ENCODE results near the gene AFF3. TPM values are rescaled to one million over a fixed set of nuclear protein-coding genes. Genes with fewer than 3 reads are reported as not detected.
"Not testable (repeated sequence)": the region's sequence is repeated elsewhere in the genome, so short reads cannot be mapped to it uniquely, and the experiment has no call there.

AFF3 gene
- total RNA-seq, 1 experiment from 2014 or later: not detected

DNA sequence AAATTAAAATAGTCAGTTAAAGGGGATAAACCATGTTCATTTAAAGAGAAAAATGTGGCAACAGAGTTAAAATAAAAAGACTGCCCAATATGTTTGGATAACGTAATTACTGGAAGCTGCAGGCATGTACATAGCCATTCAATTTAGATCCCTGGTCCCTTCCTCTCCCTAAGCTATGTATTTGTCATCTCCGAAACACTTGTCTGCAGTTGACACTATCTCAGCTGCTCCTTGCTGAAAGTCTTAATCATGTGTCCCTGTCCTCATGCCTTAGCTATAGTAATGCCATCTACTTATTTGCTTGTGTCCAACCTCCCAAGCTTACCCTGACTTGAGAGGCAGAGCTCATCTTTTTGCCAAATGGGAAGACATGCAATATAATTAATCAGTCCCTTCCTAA lies 478.7 kb downstream of the AFF3 start:
- Histone ChIP-seq H3K36me3 (ENCODE audit: insufficient read depth, low read length, poor library complexity, severe bottlenecking) (no peaks in the 10 kb centered on the region), H3K9me3 (ENCODE audit: low read depth, low read length, poor library complexity, severe bottlenecking) (no peaks in the 10 kb centered on the region), H3K4me3 (ENCODE audit: low read depth, low read length, poor library complexity, severe bottlenecking) (no peak overlapping the region), H3K27me3 (replicated peaks; ENCODE audit: insufficient read depth, low read depth, low read length, poor library complexity) (no peaks in the 10 kb centered on the region), H3K4me1 (ENCODE audit: insufficient read depth, low read length, poor library complexity, severe bottlenecking) (no peaks in the 10 kb centered on the region), H3K27ac (ENCODE audit: low read depth, low read length, poor library complexity, severe bottlenecking) (no peak overlapping the region)
- POLR2A ChIA-PET (ENCODE audit: low non-redundant PET): no interaction called here
- BruUV-seq (replicated peaks): no TSS peak
- TF ChIP-seq, protein P1, sequence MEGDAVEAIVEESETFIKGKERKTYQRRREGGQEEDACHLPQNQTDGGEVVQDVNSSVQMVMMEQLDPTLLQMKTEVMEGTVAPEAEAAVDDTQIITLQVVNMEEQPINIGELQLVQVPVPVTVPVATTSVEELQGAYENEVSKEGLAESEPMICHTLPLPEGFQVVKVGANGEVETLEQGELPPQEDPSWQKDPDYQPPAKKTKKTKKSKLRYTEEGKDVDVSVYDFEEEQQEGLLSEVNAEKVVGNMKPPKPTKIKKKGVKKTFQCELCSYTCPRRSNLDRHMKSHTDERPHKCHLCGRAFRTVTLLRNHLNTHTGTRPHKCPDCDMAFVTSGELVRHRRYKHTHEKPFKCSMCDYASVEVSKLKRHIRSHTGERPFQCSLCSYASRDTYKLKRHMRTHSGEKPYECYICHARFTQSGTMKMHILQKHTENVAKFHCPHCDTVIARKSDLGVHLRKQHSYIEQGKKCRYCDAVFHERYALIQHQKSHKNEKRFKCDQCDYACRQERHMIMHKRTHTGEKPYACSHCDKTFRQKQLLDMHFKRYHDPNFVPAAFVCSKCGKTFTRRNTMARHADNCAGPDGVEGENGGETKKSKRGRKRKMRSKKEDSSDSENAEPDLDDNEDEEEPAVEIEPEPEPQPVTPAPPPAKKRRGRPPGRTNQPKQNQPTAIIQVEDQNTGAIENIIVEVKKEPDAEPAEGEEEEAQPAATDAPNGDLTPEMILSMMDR (conservative IDR thresholded peaks at IDR 0.05; ENCODE audit: low read depth, low read length): no peak
- no peak for TF ChIP-seq EZH2 (IDR thresholded peaks at IDR 0.05; ENCODE audit: borderline replicate concordance, low read depth, low read length, poor library complexity, severe bottlenecking)
- intact Hi-C loops (cut with micrococcal nuclease; ENCODE audit: unreplicated experiment): no loop called here
- no peak for DNase-seq (ENCODE audit: low spot score)
- CTCF ChIA-PET: no interaction called here

DNA sequence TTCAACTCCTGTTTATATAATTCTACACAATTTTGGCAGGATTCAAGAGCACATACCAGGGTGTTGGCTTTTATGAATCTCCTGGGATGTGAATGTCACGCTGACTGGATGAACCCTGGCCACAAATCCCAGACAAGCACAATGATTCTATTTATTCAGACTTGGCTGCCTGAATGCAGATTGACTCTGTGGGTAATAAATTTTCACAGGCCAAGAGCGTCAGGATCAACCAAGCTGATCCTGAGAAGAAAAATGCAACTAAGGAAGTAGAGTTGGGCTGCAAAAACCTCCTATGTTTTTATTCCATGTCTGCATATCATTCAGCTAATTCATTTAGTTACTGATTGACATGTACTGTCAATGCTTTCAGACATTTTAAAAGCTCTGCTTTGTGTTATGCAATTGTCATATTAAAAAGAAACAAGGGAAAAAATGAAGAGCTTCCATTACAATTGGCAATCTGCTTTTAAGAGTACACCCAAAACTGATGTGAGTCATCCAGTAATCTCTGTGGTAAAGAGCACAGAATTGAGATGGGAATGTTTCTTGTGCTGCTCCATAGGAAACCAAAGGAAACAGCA lies 479.5 kb downstream of the AFF3 start:
- H3K9me3 ChIP-seq (ENCODE audit: low read depth, low read length, poor library complexity, severe bottlenecking): no peaks in the 10 kb centered on the region
- intact Hi-C loops (cut with micrococcal nuclease; ENCODE audit: unreplicated experiment): no loop called here
- H3K27ac ChIP-seq (ENCODE audit: low read depth, low read length, poor library complexity, severe bottlenecking): no peak overlapping the region
- H3K4me3 ChIP-seq (ENCODE audit: low read depth, low read length, poor library complexity, severe bottlenecking): no peak overlapping the region
- no TSS peak for BruUV-seq (replicated peaks)
- no peaks in the 10 kb centered on the region for H3K27me3 ChIP-seq (replicated peaks; ENCODE audit: insufficient read depth, low read depth, low read length, poor library complexity)
- peak; percentile 69 for DNase-seq (ENCODE audit: low spot score)
- no peaks in the 10 kb centered on the region for H3K4me1 ChIP-seq (ENCODE audit: insufficient read depth, low read length, poor library complexity, severe bottlenecking)
- ChIA-PET CTCF (no interaction called here), POLR2A (ENCODE audit: low non-redundant PET) (no interaction called here)
- TF ChIP-seq, protein P1 (conservative IDR thresholded peaks at IDR 0.05; ENCODE audit: low read depth, low read length): no peak
- TF ChIP-seq EZH2 (IDR thresholded peaks at IDR 0.05; ENCODE audit: borderline replicate concordance, low read depth, low read length, poor library complexity, severe bottlenecking): no peak
- no peaks in the 10 kb centered on the region for H3K36me3 ChIP-seq (ENCODE audit: insufficient read depth, low read length, poor library complexity, severe bottlenecking)

DNA sequence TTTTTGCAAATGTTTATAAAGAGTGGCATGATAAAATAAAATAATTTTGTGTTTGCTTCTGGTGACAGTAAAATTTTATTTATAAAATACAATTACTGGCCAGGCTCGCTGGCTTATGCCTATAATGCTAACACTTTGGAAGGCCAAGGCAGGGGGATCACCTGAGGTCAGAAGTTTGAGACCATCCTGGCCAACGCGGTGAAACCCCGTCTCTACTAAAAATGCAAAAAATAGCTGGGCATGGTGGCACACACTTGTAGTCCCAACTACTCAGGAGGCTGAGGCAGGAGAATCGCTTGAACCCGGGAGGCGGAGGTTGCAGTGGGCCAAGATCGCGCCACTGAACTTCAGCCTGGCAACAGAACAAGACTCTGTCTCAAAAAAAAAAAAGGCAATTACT lies 480.6 kb downstream of the AFF3 start:
- CTCF ChIA-PET; BruUV-seq (replicated peaks); H3K27ac ChIP-seq (ENCODE audit: low read depth, low read length, poor library complexity, severe bottlenecking); H3K4me1 ChIP-seq (ENCODE audit: insufficient read depth, low read length, poor library complexity, severe bottlenecking); H3K4me3 ChIP-seq (ENCODE audit: low read depth, low read length, poor library complexity, severe bottlenecking); H3K27me3 ChIP-seq (replicated peaks; ENCODE audit: insufficient read depth, low read depth, low read length, poor library complexity); H3K36me3 ChIP-seq (ENCODE audit: insufficient read depth, low read length, poor library complexity, severe bottlenecking); DNase-seq (ENCODE audit: low spot score); H3K9me3 ChIP-seq (ENCODE audit: low read depth, low read length, poor library complexity, severe bottlenecking); intact Hi-C loops (cut with micrococcal nuclease; ENCODE audit: unreplicated experiment); POLR2A ChIA-PET (ENCODE audit: low non-redundant PET): not testable (repeated sequence)

DNA sequence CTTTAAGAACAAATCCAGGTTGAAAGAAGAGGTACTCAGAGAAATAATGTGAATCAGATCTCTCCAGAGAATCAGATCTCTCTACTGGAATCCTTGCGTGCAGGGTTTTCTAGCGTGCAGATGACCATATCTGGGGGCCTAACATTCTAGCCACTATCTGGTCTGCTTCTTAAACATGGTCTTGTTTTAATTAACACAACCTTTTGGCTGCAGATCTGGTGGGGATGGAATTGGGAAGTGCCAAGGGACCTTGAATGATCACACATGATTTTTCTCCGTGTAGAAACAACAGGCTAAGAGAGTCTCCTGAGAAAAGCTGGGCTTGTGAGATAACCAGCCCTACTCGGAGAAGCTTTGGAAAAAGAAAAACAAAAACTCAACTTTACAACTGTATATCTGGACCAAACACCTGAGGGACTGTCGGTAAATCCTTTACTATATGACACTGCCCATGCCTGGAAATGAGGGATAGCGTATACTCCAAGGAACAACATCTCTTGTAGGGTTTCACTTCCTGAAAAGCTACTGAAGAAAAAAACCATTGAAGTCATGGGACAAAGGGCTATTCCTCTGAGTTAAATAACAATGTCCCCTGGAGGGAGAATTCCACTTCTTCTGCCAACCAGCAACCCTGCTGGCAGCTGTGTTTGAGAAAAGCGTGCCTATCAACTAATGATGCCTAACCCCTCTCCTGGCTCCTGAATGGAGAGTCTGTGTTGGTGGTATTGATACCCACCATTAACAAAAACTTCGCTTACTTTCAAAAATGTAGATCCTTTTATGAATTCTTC lies 481.6 kb downstream of the AFF3 start:
- Histone ChIP-seq H3K27ac (ENCODE audit: low read depth, low read length, poor library complexity, severe bottlenecking) (no peak overlapping the region), H3K9me3 (ENCODE audit: low read depth, low read length, poor library complexity, severe bottlenecking) (no peaks in the 10 kb centered on the region), H3K4me3 (ENCODE audit: low read depth, low read length, poor library complexity, severe bottlenecking) (no peak overlapping the region), H3K27me3 (replicated peaks; ENCODE audit: insufficient read depth, low read depth, low read length, poor library complexity) (peaks cover 10% of the 10 kb centered on the region), H3K36me3 (ENCODE audit: insufficient read depth, low read length, poor library complexity, severe bottlenecking) (no peaks in the 10 kb centered on the region), H3K4me1 (ENCODE audit: insufficient read depth, low read length, poor library complexity, severe bottlenecking) (no peaks in the 10 kb centered on the region)
- intact Hi-C loops (cut with micrococcal nuclease; ENCODE audit: unreplicated experiment): no loop called here
- ChIA-PET POLR2A (ENCODE audit: low non-redundant PET) (no interaction called here), CTCF (no interaction called here)
- DNase-seq (ENCODE audit: low spot score): no peak
- TF ChIP-seq, protein P1 (conservative IDR thresholded peaks at IDR 0.05; ENCODE audit: low read depth, low read length): no peak
- BruUV-seq (replicated peaks): no TSS peak

Data from A673 (cell line).